ENCODE measurements around the gene VDR. TPM values are rescaled to one million over a fixed set of nuclear protein-coding genes. Genes with fewer than 3 reads are reported as not detected.

VDR gene
- total RNA-seq, 1 donor from 2014 or later, result not detected

GRCh38 chr12:47910981-47911380 lies 6.2 kb upstream of the VDR start:
- Histone ChIP-seq H3K9ac (no peak overlapping the region), H3K4me2 (no peak overlapping the region), H3K9me3 (ENCODE audit: low read depth) (no peaks in the 10 kb centered on the region), H3F3A (ENCODE audit: low read depth) (no peaks in the 10 kb centered on the region), H3K27me3 (peaks cover 53% of the 10 kb centered on the region), H3K4me1 (no peaks in the 10 kb centered on the region), H4K20me1 (ENCODE audit: low read depth) (no peaks in the 10 kb centered on the region), H2AFZ (replicated peaks) (no peak overlapping the region), H3K79me2 (ENCODE audit: low read depth) (no peaks in the 10 kb centered on the region), H3K27ac (no peak overlapping the region), H3K4me3 (no peak overlapping the region), H3K36me3 (no peaks in the 10 kb centered on the region)
- TF ChIP-seq EZH2 (IDR thresholded peaks at IDR 0.05) (no peak), EZH2phosphoT487 (IDR thresholded peaks at IDR 0.05) (no peak), CTCF (IDR thresholded peaks at IDR 0.05) (no peak)
- no peak overlapping the region for H3K27ac Mint-ChIP-seq
- H3K4me1 Mint-ChIP-seq, result no peaks in the 10 kb centered on the region
- no peak overlapping the region for H3K4me3 Mint-ChIP-seq
- peaks cover 2% of the 10 kb centered on the region for H3K9me3 Mint-ChIP-seq
- H3K36me3 Mint-ChIP-seq, result no peaks in the 10 kb centered on the region
- no peak for DNase-seq (ENCODE audit: low spot score)
- peaks cover 24% of the 10 kb centered on the region for H3K27me3 Mint-ChIP-seq (ENCODE audit: insufficient read depth, low read depth)

GRCh38 chr12:47910486-47910885 lies 5.7 kb upstream of the VDR start:
- no peak overlapping the region for H3K4me3 Mint-ChIP-seq
- Histone ChIP-seq H3K27me3 (peaks cover 58% of the 10 kb centered on the region), H3K4me1 (no peaks in the 10 kb centered on the region), H3K4me2 (no peak overlapping the region), H3K79me2 (ENCODE audit: low read depth) (no peaks in the 10 kb centered on the region), H3F3A (ENCODE audit: low read depth) (no peaks in the 10 kb centered on the region), H3K9ac (no peak overlapping the region), H4K20me1 (ENCODE audit: low read depth) (no peaks in the 10 kb centered on the region), H2AFZ (replicated peaks) (no peak overlapping the region), H3K27ac (no peak overlapping the region), H3K9me3 (ENCODE audit: low read depth) (no peaks in the 10 kb centered on the region), H3K36me3 (no peaks in the 10 kb centered on the region), H3K4me3 (no peak overlapping the region)
- no peaks in the 10 kb centered on the region for H3K36me3 Mint-ChIP-seq
- TF ChIP-seq EZH2phosphoT487 (IDR thresholded peaks at IDR 0.05), result no peak
- no peak for TF ChIP-seq CTCF (IDR thresholded peaks at IDR 0.05)
- TF ChIP-seq EZH2 (IDR thresholded peaks at IDR 0.05), result no peak
- no peak overlapping the region for H3K27ac Mint-ChIP-seq
- H3K4me1 Mint-ChIP-seq, result peaks cover 4% of the 10 kb centered on the region
- H3K9me3 Mint-ChIP-seq, result peaks cover 2% of the 10 kb centered on the region
- peaks cover 29% of the 10 kb centered on the region for H3K27me3 Mint-ChIP-seq (ENCODE audit: insufficient read depth, low read depth)
- no peak for DNase-seq (ENCODE audit: low spot score)

- Histone ChIP-seq H3K9me3 (ENCODE audit: low read depth) (no peaks in the 10 kb centered on the region), H3K4me3 (no peak overlapping the region), H3K36me3 (no peaks in the 10 kb centered on the region), H3F3A (ENCODE audit: low read depth) (no peaks in the 10 kb centered on the region), H3K4me2 (no peak overlapping the region), H3K27ac (no peak overlapping the region), H3K27me3 (peaks cover 63% of the 10 kb centered on the region), H2AFZ (replicated peaks) (no peak overlapping the region), H4K20me1 (ENCODE audit: low read depth) (no peaks in the 10 kb centered on the region), H3K79me2 (ENCODE audit: low read depth) (no peaks in the 10 kb centered on the region), H3K4me1 (no peaks in the 10 kb centered on the region), H3K9ac (no peak overlapping the region)
- Mint-ChIP-seq H3K27me3 (ENCODE audit: insufficient read depth, low read depth) (peaks cover 32% of the 10 kb centered on the region), H3K36me3 (no peaks in the 10 kb centered on the region), H3K4me3 (no peak overlapping the region), H3K9me3 (peaks cover 2% of the 10 kb centered on the region), H3K27ac (no peak overlapping the region), H3K4me1 (peaks cover 4% of the 10 kb centered on the region)
- no peak for DNase-seq (ENCODE audit: low spot score)
- TF ChIP-seq EZH2 (IDR thresholded peaks at IDR 0.05) (no peak), CTCF (IDR thresholded peaks at IDR 0.05) (no peak), EZH2phosphoT487 (IDR thresholded peaks at IDR 0.05) (no peak)
These were observed 5.2 kb upstream of the VDR start for GRCh38 chr12:47909839-47910465.
